ENCODE measurements around the gene BZW1.

BZW1 gene

GRCh38 chr2:200861617-200862155, 50.0 kb downstream of the BZW1 start:
- Histone ChIP-seq H3K79me2 (ENCODE audit: insufficient read depth, low read length) (peaks cover 78% of the 10 kb centered on the region), H3K9ac (ENCODE audit: low read depth, low read length) (peak overlapping the region; percentile 99), H3K36me3 (ENCODE audit: insufficient read depth, low read length) (peaks cover 76% of the 10 kb centered on the region), H3K9me3 (ENCODE audit: insufficient read depth, low read length, severe bottlenecking) (no peaks in the 10 kb centered on the region), H3K4me2 (ENCODE audit: insufficient read depth, low read length) (peak overlapping the region; percentile 72), H3K4me3 (ENCODE audit: low read depth in 1 of 2, low read length in 2 of 2) (peak overlapping the region; percentile 13 to 97; a peak in 3 of 4 replicates), H3K27me3 (ENCODE audit: insufficient read depth, low read length, poor library complexity) (no peaks in the 10 kb centered on the region), H3K4me1 (ENCODE audit: insufficient read depth, low read length) (peaks cover 45% of the 10 kb centered on the region), H2AFZ (ENCODE audit: low read depth, low read length) (no peak overlapping the region), H3K27ac (ENCODE audit: low read length) (peak overlapping the region; percentile 25; the same call in 1 of the 2 replicates), H4K20me1 (ENCODE audit: insufficient read depth, low read length) (peaks cover 54% of the 10 kb centered on the region)
- TF ChIP-seq CTCF (IDR thresholded peaks at IDR 0.05; ENCODE audit: borderline replicate concordance, extremely low read depth, low read length, poor library complexity, severe bottlenecking) (no peak), EZH2 (IDR thresholded peaks at IDR 0.05; ENCODE audit: borderline replicate concordance, low read depth, low read length, severe bottlenecking) (no peak)
- ATAC-seq (ENCODE audit: insufficient read depth, low read depth) (no peak), DNase-seq (no peak)

GRCh38 chr2:200862532-200863000, 50.9 kb downstream of the BZW1 start:
- Histone ChIP-seq H3K79me2 (ENCODE audit: insufficient read depth, low read length) (peaks cover 70% of the 10 kb centered on the region), H3K4me3 (ENCODE audit: low read depth in 1 of 2, low read length in 2 of 2) (peak overlapping the region; percentile 97 to 98), H3K36me3 (ENCODE audit: insufficient read depth, low read length) (peaks cover 68% of the 10 kb centered on the region), H3K27me3 (ENCODE audit: insufficient read depth, low read length, poor library complexity) (no peaks in the 10 kb centered on the region), H3K27ac (ENCODE audit: low read length) (peak overlapping the region; percentile 99), H4K20me1 (ENCODE audit: insufficient read depth, low read length) (peaks cover 48% of the 10 kb centered on the region), H2AFZ (ENCODE audit: low read depth, low read length) (no peak overlapping the region), H3K9me3 (ENCODE audit: insufficient read depth, low read length, severe bottlenecking) (no peaks in the 10 kb centered on the region), H3K9ac (ENCODE audit: low read depth, low read length) (peak overlapping the region; percentile 99), H3K4me1 (ENCODE audit: insufficient read depth, low read length) (peaks cover 45% of the 10 kb centered on the region), H3K4me2 (ENCODE audit: insufficient read depth, low read length) (peak overlapping the region; percentile 72)
- ATAC-seq (ENCODE audit: insufficient read depth, low read depth) (0 out of 3 replicates have a peak, but pooled peaks have one; percentile 15), DNase-seq (peak; percentile 42)
- TF ChIP-seq EZH2 (IDR thresholded peaks at IDR 0.05; ENCODE audit: borderline replicate concordance, low read depth, low read length, severe bottlenecking) (no peak), CTCF (IDR thresholded peaks at IDR 0.05; ENCODE audit: borderline replicate concordance, extremely low read depth, low read length, poor library complexity, severe bottlenecking) (no peak)

GRCh38 chr2:200863782-200864175, 52.1 kb downstream of the BZW1 start:
- peak overlapping the region; percentile 99 for H3K9ac ChIP-seq (ENCODE audit: low read depth, low read length)
- H3K36me3 ChIP-seq (ENCODE audit: insufficient read depth, low read length) = peaks cover 55% of the 10 kb centered on the region
- peaks cover 57% of the 10 kb centered on the region for H3K79me2 ChIP-seq (ENCODE audit: insufficient read depth, low read length)
- H3K4me2 ChIP-seq (ENCODE audit: insufficient read depth, low read length) = peak overlapping the region; percentile 72
- peaks cover 45% of the 10 kb centered on the region for H3K4me1 ChIP-seq (ENCODE audit: insufficient read depth, low read length)
- TF ChIP-seq EZH2 (IDR thresholded peaks at IDR 0.05; ENCODE audit: borderline replicate concordance, low read depth, low read length, severe bottlenecking) (no peak), CTCF (IDR thresholded peaks at IDR 0.05; ENCODE audit: borderline replicate concordance, extremely low read depth, low read length, poor library complexity, severe bottlenecking) (no peak)
- H3K4me3 ChIP-seq (ENCODE audit: low read depth in 1 of 2, low read length in 2 of 2) = peak overlapping the region; percentile 97 to 98
- peak overlapping the region; percentile 96 for H2AFZ ChIP-seq (ENCODE audit: low read depth, low read length)
- no peaks in the 10 kb centered on the region for H3K27me3 ChIP-seq (ENCODE audit: insufficient read depth, low read length, poor library complexity)
- ATAC-seq (ENCODE audit: insufficient read depth, low read depth) (peak; percentile 34), DNase-seq (peak; percentile 39)
- no peaks in the 10 kb centered on the region for H3K9me3 ChIP-seq (ENCODE audit: insufficient read depth, low read length, severe bottlenecking)
- peaks cover 37% of the 10 kb centered on the region for H4K20me1 ChIP-seq (ENCODE audit: insufficient read depth, low read length)
- H3K27ac ChIP-seq (ENCODE audit: low read length) = peak overlapping the region; percentile 99
